NCI-H446 treated with DMSO at 0.1 percent for 48 hours (cell line): ENCODE results near the gene KRTAP5-1.
"Not testable (repeated sequence)": the region's sequence is repeated elsewhere in the genome, so short reads cannot be mapped to it uniquely, and the experiment has no call there.

Experiments
- DNase-seq: peaks from one replicate; lab custom pipeline; 2025; lab: John Stamatoyannopoulos, UW

KRTAP5-1 gene

DNA sequence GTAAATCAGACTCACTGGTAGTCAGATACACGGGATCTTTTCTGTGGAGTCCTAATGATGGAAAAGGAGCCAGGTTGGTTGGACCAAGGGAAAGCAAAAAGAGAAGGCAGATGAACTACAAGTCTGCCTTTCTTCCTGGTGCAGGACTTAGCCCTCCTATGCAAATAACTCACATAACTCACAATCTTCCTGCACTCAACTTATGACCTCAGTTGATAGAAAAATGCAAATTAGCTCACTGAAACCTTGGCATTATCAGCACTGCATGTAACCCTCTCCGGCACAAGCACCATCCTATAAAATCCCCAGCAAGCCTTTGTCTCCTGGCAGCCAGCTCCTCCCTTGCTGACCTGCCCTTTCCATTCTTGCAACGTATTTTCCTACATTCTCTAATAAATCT is 16.6 kb upstream of the KRTAP5-1 start:
- not testable (repeated sequence) for DNase-seq

GRCh38 chr11:1600626-1601025 is 15.5 kb upstream of the KRTAP5-1 start:
- no peak for DNase-seq

DNA sequence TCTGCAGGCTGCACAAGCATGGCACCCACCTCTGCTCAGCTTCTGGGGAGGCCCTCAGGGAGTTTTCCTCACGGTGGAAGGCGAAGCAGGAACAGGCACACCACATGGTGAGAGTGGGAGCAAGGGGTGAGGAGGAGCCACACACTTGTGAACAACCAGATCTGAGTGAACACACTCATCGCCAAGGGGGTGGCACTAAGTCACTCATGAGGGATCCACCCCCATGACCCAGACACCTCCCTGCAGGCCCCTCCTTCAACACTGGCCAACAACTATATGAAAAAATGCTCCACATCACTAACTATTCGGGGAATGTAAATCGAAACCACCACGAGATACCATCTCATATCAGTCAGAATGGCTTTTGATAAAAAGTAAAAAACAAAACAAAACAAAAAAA is 13.7 kb upstream of the KRTAP5-1 start:
- DNase-seq, result no peak

- DNase-seq, result not testable (repeated sequence)
Measured at GRCh38 chr11:1598406-1598805, 13.3 kb upstream of the KRTAP5-1 start.

DNA sequence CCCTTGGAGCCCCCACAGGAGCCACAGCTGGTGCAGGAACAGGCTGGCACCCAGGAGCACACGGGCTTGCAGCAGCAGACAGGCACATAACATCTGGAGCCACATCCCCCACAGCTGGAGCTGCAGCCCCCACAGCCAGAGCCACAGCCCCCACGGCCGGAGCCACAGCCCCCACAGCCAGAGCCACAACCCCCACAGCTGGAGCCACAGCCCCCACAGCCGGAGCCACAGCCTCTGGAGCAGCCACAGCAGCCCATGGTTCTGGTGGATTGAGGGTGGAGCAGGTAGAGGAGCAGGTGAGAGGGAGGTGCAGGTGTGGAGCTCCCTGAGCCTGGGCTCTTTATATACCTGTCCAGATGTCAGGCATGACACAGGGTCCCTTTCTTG is 12.9 kb upstream of the KRTAP5-1 start, which contains the start of gene KRTAP5-2:
Gene KRTAP5-2 (minus strand): TSS at position 301 of the 387 bp plus-strand sequence. CDS start 44 bp downstream, at position 257.
- no peak for DNase-seq

DNA sequence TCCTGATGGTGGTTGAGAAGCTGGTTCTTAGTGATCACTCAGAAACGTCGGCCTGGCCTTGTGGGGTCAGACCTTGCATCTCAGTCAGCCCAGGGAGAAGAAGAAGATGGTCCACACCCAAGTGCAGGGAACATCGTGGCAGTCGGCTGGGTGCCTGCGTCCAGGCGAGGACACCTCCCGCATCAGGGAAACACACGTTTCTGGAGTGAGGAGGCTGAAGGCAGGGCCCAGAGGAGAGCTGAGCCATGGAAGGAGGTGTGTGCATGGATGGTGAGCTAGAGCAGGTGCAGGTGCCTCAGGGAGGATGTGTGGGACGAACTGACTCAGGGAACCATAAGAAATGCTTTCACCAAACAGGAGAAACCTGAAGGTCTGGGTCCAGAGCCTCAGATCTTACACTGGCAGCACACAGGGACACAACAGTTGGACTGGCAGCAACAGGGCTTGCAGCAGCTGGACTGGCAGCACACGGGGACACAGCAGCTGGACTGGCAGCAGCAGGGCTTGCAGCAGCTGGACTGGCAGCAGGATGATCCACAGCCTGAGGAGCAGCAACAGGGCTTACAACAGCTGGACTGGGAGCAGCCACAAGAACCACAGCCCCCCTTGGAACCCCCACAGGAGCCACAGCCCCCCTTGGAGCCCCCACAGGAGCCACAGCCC is 12.4 kb upstream of the KRTAP5-1 start:
- DNase-seq, result no peak

- DNase-seq, result not testable (repeated sequence)
Measured at GRCh38 chr11:1596576-1597121, 11.6 kb upstream of the KRTAP5-1 start.

DNA sequence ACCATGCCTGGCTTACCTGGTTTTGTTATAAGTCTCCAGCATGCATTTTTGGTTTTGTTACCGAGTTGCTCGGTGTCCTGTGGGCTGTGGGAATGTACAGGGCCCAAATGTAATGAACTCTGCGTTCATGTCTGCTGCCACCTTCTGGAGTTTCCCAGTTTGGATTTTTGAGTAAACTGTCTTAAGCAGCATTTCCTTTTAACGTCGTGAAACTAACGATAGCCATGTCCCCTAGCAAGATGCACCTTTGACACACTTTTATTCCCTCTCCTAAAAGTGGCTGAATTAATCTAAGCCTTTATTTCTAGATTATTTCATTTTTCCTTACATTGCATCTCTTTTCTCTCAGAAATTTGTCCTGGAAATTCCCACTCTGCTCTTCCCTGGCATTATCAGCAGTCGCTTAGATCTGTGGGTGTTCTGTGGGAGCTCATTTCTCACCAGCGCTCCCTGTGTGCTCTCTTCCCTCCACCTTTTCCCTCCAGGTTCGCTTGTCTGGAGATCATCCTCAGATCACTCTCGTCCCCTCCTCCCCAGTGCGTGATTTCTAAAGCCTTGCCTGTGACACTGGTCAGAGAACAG is 11.0 kb upstream of the KRTAP5-1 start:
- DNase-seq, result not testable (repeated sequence)

GRCh38 chr11:1592628-1593027 is 7.5 kb upstream of the KRTAP5-1 start:
- DNase-seq, result no peak

GRCh38 chr11:1589996-1590395 is 4.9 kb upstream of the KRTAP5-1 start:
- no peak for DNase-seq

- DNase-seq, result not testable (repeated sequence)
Measured at GRCh38 chr11:1589191-1589963, 4.3 kb upstream of the KRTAP5-1 start.

- no peak for DNase-seq
Measured at GRCh38 chr11:1586699-1587098, 1.6 kb upstream of the KRTAP5-1 start.

- DNase-seq, result not testable (repeated sequence)
Measured at GRCh38 chr11:1582909-1583308, 2.2 kb downstream of the KRTAP5-1 start.

DNA sequence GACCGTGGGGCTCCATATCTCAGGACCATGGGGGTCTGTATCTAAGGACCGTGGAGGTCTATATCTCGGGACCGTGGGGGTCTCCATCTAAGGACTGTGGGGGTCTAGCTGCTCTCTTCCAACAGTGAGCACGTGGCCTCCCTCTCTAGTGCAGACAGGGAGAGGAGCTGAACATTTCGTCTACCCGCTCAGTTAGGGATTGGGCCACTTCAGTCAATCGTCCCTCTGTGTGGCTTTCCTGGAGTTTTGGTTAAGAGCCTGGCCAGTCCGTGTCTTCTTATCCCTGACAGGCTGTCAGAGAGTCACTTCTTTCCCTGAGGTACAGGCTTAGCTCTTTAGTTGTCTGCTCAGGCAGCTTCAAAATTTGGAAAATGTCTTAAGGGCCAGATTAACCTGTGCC is 3.1 kb downstream of the KRTAP5-1 start:
- DNase-seq, result no peak

- DNase-seq, result no peak
Measured at GRCh38 chr11:1576825-1577224, 8.3 kb downstream of the KRTAP5-1 start.

DNA sequence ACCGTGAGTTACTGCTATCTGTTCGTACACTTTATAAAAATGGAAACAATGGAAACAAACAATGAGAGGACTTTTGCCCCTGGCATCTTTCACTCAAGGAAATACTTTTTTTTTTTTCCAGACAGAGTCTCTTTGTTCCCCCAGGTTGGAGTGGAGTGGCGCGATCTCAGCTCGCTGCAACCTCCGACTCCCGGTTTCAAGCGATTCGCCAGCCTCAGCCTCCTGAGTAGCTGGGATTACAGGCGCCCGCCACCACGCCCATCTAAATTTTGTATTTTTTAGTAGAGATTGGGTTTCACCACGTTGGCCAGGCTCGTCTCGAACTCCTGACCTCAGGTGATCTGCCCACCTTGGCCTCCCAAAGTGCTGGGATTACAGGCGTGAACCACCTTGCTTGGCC is 9.3 kb downstream of the KRTAP5-1 start:
- DNase-seq, result not testable (repeated sequence)

DNA sequence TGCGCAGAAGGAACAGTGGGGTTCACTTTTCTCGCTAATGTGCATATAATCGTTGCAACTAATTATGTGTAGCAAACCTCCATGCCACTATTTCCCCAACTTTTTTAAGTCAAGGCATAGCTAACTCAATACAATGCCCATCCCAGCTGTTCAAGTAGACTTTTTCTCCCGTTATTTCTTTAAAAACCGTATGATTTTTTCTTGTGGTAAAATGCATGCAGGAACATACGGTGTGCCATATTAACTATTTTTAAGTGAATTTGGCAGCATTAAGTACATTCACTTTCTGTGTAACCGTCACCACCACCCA is 10.2 kb downstream of the KRTAP5-1 start:
- DNase-seq, result no peak

- DNase-seq, result no peak
Measured at GRCh38 chr11:1574238-1574932, 10.7 kb downstream of the KRTAP5-1 start.

GRCh38 chr11:1573903-1574237 is 11.2 kb downstream of the KRTAP5-1 start:
- no peak for DNase-seq

- DNase-seq, result no peak
Measured at GRCh38 chr11:1573077-1573902, 11.8 kb downstream of the KRTAP5-1 start.
